NAMALWA (cell line): Measurements from ENCODE around the gene PPP1R16B.
"Not testable (repeated sequence)": the region's sequence is repeated elsewhere in the genome, so short reads cannot be mapped to it uniquely, and the experiment has no call there.

Source experiments
- DNase-seq: peaks from one replicate; pipeline ENCODE4 v3.0.0-alpha.2; 2015; ENCODE audit warnings: low spot score

Gene PPP1R16B

GRCh38 chr20:38791940-38792339 is 13.6 kb upstream of the PPP1R16B start:
- DNase-seq, result no peak

GRCh38 chr20:38794057-38794456 is 11.4 kb upstream of the PPP1R16B start:
- DNase-seq, result not testable (repeated sequence)

- DNase-seq, result no peak
These were observed 7.2 kb upstream of the PPP1R16B start for GRCh38 chr20:38798266-38798665.

GRCh38 chr20:38799203-38799602 is 6.3 kb upstream of the PPP1R16B start:
- DNase-seq, result no peak

- DNase-seq, result no peak
These were observed 4.6 kb upstream of the PPP1R16B start for GRCh38 chr20:38800882-38801281.

GRCh38 chr20:38804221-38804620 is 1.3 kb upstream of the PPP1R16B start:
- DNase-seq, result no peak

- DNase-seq, result peak; percentile 76
These were observed 605 bp upstream of the PPP1R16B start for GRCh38 chr20:38804682-38805501.

GRCh38 chr20:38805958-38806854 is 709 bp downstream of the PPP1R16B start:
- DNase-seq, result peak; percentile 58

GRCh38 chr20:38806855-38807655 is 1.6 kb downstream of the PPP1R16B start:
- DNase-seq, result peak; percentile 77

GRCh38 chr20:38809942-38810341 is 4.4 kb downstream of the PPP1R16B start:
- peak; percentile 71 for DNase-seq

GRCh38 chr20:38810926-38811630 is 5.6 kb downstream of the PPP1R16B start:
- peak; percentile 44 for DNase-seq

GRCh38 chr20:38811769-38812168 is 6.3 kb downstream of the PPP1R16B start:
- DNase-seq, result no peak

- DNase-seq, result peak; percentile 60
These were observed 6.7 kb downstream of the PPP1R16B start for GRCh38 chr20:38812182-38812581.

GRCh38 chr20:38812709-38813573 is 7.4 kb downstream of the PPP1R16B start:
- DNase-seq, result peak; percentile 65

GRCh38 chr20:38813574-38813962 is 8.1 kb downstream of the PPP1R16B start:
- not testable (repeated sequence) for DNase-seq

- DNase-seq, result no peak
These were observed 9.9 kb downstream of the PPP1R16B start for GRCh38 chr20:38815446-38815845.

- no peak for DNase-seq
These were observed 12.9 kb downstream of the PPP1R16B start for GRCh38 chr20:38818113-38819065.

GRCh38 chr20:38825571-38825900 is 20.0 kb downstream of the PPP1R16B start:
- no peak for DNase-seq

GRCh38 chr20:38825901-38826625 is 20.6 kb downstream of the PPP1R16B start:
- DNase-seq, result no peak
